A549 (cell line): ENCODE data around the gene ATP5PF. TPM values are rescaled to one million over a fixed set of nuclear protein-coding genes. Genes with fewer than 3 reads are reported as not detected.

Experiments
- ATAC-seq, 2 experiments: fragments of 200-7000 bp in 1 of 2; fragments of >200 bp in 1 of 2; cut with Nextera tagmentation in 1 of 2; cut with Tn5 transposase in 1 of 2; 3 replicates each; pipeline versions ENCODE4 v1.8.0 to v1.9.1; 2018 to 2020; ENCODE audit warnings: mild to moderate bottlenecking in 1 of 2, moderate library complexity in 1 of 2
- CTCF ChIA-PET: fragments of 300-600 bp; sonication (Branson Sonifier 250); formaldehyde crosslinking; extraction: SDS; loops from one replicate; lab custom pipeline; 2021; ENCODE audit warnings: antibody characterized with exemption, inconsistent platforms; lab: Yijun Ruan, JAX
- POLR2A ChIA-PET: fragments of 350-600 bp; formaldehyde crosslinking; extraction: SDS; loops from one replicate; lab custom pipeline; 2021; ENCODE audit warnings: antibody characterized with exemption, inconsistent platforms; lab: Yijun Ruan, JAX
- DNase-seq, 2 experiments: peaks; one replicate each; pipeline versions ENCODE4 v3.0.0 to v3.0.0-alpha.2; 2011 to 2016; ENCODE audit warnings: low read depth in 1 of 2, low spot score in 1 of 2
- FAIRE-seq: peaks from 2 replicates; lab custom pipeline; 2011; peaks lifted over from hg19 to GRCh38; lab: Jason Lieb, UNC
- H3K27ac ChIP-seq, 2 experiments: fragments of >200 bp; sonication (Bioruptor Twin); formaldehyde crosslinking; 3 replicates each; pipeline ENCODE4 v1.5.1; 2016 to 2017
- H3K4me1 ChIP-seq: fragments of >200 bp; sonication (Bioruptor Twin); formaldehyde crosslinking; 3 replicates; pipeline ENCODE4 v1.6.1; 2016
- H3K4me2 ChIP-seq: fragments of >200 bp; sonication (Bioruptor Twin); formaldehyde crosslinking; 3 replicates; pipeline ENCODE4 v1.6.1; 2016
- H3K4me3 ChIP-seq: fragments of >200 bp; sonication (Bioruptor Twin); formaldehyde crosslinking; 3 replicates; pipeline ENCODE4 v1.5.1; 2016
- H3K9me3 ChIP-seq: fragments of >200 bp; sonication (Bioruptor Twin); formaldehyde crosslinking; 3 replicates; pipeline ENCODE4 v1.6.1; 2016
- BCL3 ChIP-seq: fragments of >200 bp; sonication (Bioruptor Twin); formaldehyde crosslinking; IDR thresholded peaks from 3 replicates; pipeline ENCODE4 v1.6.1; 2016
- BHLHE40 ChIP-seq: IDR thresholded peaks from 2 replicates; pipeline ENCODE4 v1.6.1; 2012; ENCODE audit warnings: low read depth, low read length, inconsistent platforms
- CEBPB ChIP-seq, 2 experiments: fragments of >200 bp in 1 of 2; sonication (Bioruptor Twin) in 1 of 2; formaldehyde crosslinking in 1 of 2; IDR thresholded peaks; 2 replicates each; pipeline ENCODE4 v1.6.1; 2012 to 2016
- CHD4 ChIP-seq: fragments of 200-600 bp; sonication (generic); IDR thresholded peaks from 2 replicates; pipeline ENCODE4 v1.6.1; 2016; ENCODE audit warnings: antibody characterized with exemption, mild to moderate bottlenecking, borderline replicate concordance
- CTCF ChIP-seq: fragments of >200 bp; sonication (Bioruptor Twin); formaldehyde crosslinking; IDR thresholded peaks from 3 replicates; pipeline ENCODE4 v1.5.1; 2016
- EHMT2 ChIP-seq: fragments of 200-600 bp; sonication (generic); IDR thresholded peaks from 2 replicates; pipeline ENCODE4 v1.6.1; 2016; ENCODE audit warnings: antibody characterized with exemption, low read depth, mild to moderate bottlenecking, moderate library complexity
- EP300 ChIP-seq, 2 experiments: fragments of >200 bp; sonication (Bioruptor Twin); formaldehyde crosslinking; IDR thresholded peaks; 2 replicates in 1 of 2; 3 replicates in 1 of 2; pipeline ENCODE4 v1.6.1; 2016 to 2017
- ESRRA ChIP-seq: fragments of 150-350 bp; IDR thresholded peaks from 2 replicates; pipeline ENCODE4 v1.6.1; 2014; ENCODE audit warnings: mild to moderate bottlenecking, low read length, borderline replicate concordance
- GATA3 ChIP-seq: IDR thresholded peaks from 2 replicates; pipeline ENCODE4 v1.6.1; 2012; ENCODE audit warnings: borderline replicate concordance
- HES2 ChIP-seq: fragments of >200 bp; sonication (Bioruptor Twin); formaldehyde crosslinking; IDR thresholded peaks from 2 replicates; pipeline ENCODE4 v1.6.1; 2016
- HEYL ChIP-seq: fragments of 250-450 bp; sonication (Bioruptor Pico); IDR thresholded peaks from 2 replicates; pipeline ENCODE4 v1.8.0; 2021; ENCODE audit warnings: mild to moderate bottlenecking, moderate library complexity
- HOXB13 ChIP-seq: fragments of 250-450 bp; sonication (Bioruptor Pico); IDR thresholded peaks from 2 replicates; pipeline ENCODE4 v1.5.0; 2020; ENCODE audit warnings: low read depth, mild to moderate bottlenecking, moderate library complexity
- JUNB ChIP-seq: fragments of >200 bp; sonication (Bioruptor Twin); formaldehyde crosslinking; IDR thresholded peaks from 2 replicates; pipeline ENCODE4 v1.6.1; 2016
- KDM5A ChIP-seq: fragments of 200-600 bp; sonication (generic); IDR thresholded peaks from 2 replicates; pipeline ENCODE4 v1.6.1; 2016; ENCODE audit warnings: antibody characterized with exemption, mild to moderate bottlenecking
- MAFK ChIP-seq: fragments of 450-650 bp; IDR thresholded peaks from 2 replicates; pipeline ENCODE4 v1.6.1; 2014; ENCODE audit not compliant: partially characterized antibody
- MYC ChIP-seq: IDR thresholded peaks from 2 replicates; pipeline ENCODE4 v1.6.1; 2012; ENCODE audit warnings: mild to moderate bottlenecking, inconsistent platforms, low read length, improper control_type of control experiment, borderline replicate concordance
- NFE2L2 ChIP-seq: fragments of 150-350 bp; conservative IDR thresholded peaks from 2 replicates; pipeline ENCODE4 v1.6.1; 2014; ENCODE audit warnings: low read length
- NR3C1 ChIP-seq: fragments of >200 bp; sonication (Bioruptor Twin); formaldehyde crosslinking; IDR thresholded peaks from 3 replicates; pipeline ENCODE4 v1.6.1; 2017
- POLR2AphosphoS2 ChIP-seq: conservative IDR thresholded peaks from 2 replicates; pipeline ENCODE4 v1.6.1; 2012; ENCODE audit warnings: low read length, improper control_type of control experiment, inconsistent platforms
- RNF2 ChIP-seq: fragments of 200-600 bp; sonication (generic); IDR thresholded peaks from 2 replicates; pipeline ENCODE4 v1.6.1; 2016; ENCODE audit warnings: low read depth, mild to moderate bottlenecking, antibody characterized with exemption, moderate library complexity, borderline replicate concordance
- SMC3 ChIP-seq: fragments of >200 bp; sonication (Bioruptor Twin); formaldehyde crosslinking; IDR thresholded peaks from 3 replicates; pipeline ENCODE4 v1.6.1; 2018; ENCODE audit warnings: inconsistent platforms
- USF2 ChIP-seq: fragments of 450-650 bp; IDR thresholded peaks from 2 replicates; pipeline ENCODE4 v1.6.1; 2014; ENCODE audit warnings: antibody characterized with exemption
- ZC3H11A ChIP-seq: fragments of 450-650 bp; IDR thresholded peaks from 2 replicates; pipeline ENCODE4 v1.6.1; 2014; ENCODE audit warnings: antibody characterized with exemption, mild to moderate bottlenecking
- ZFP36 ChIP-seq: fragments of 450-650 bp; IDR thresholded peaks from 2 replicates; pipeline ENCODE4 v1.6.1; 2014; ENCODE audit warnings: borderline replicate concordance; ENCODE audit not compliant: partially characterized antibody
- ZNF302 ChIP-seq: fragments of 250-450 bp; sonication (Bioruptor Pico); IDR thresholded peaks from 2 replicates; pipeline ENCODE4 v1.9.0; 2021; ENCODE audit warnings: inconsistent platforms, mild to moderate bottlenecking, moderate library complexity
- ZSCAN20 ChIP-seq: fragments of 250-450 bp; sonication (Bioruptor Pico); IDR thresholded peaks from 2 replicates; pipeline ENCODE4 v1.8.0; 2022; ENCODE audit warnings: mild to moderate bottlenecking, moderate library complexity
- WGBS: methylation state at CpG from one replicate; pipeline ENCODE4 v1.1.6; 2017; ENCODE audit errors: missing lambda C conversion rate; 5-methylcytosine and 5-hydroxymethylcytosine counted together
- polyA plus RNA-seq, 4 experiments: library from polyadenylated mRNA; depleted of rRNA in 3 of 4; stranded (reverse); fragments of >200 nt; fragmentation: RNase III in 1 of 4; extraction: RNeasy Plus Mini Kit Qiagen cat#74134 plus additional on column Dnase treatment in 1 of 4; gene quantifications; 2 replicates in 3 of 4; 3 replicates in 1 of 4; pipeline ENCODE4 v1.2.3, GENCODE V29; 2011 to 2017
- TF ChIP-seq, protein P1 (sequence below): IDR thresholded peaks from 2 replicates; pipeline ENCODE4 v1.6.1; 2012; ENCODE audit warnings: low read depth, borderline replicate concordance
- TF ChIP-seq, protein P2 (sequence below): fragments of 150-350 bp; IDR thresholded peaks from 2 replicates; pipeline ENCODE4 v1.6.1; 2014; ENCODE audit warnings: low read depth, mild to moderate bottlenecking, low read length
- TF ChIP-seq, protein P3 (sequence below): IDR thresholded peaks from 2 replicates; pipeline ENCODE4 v1.6.1; 2012

Gene ATP5PF
- polyA plus RNA-seq, 2 of the 4 experiments (the other 2 are of a cell fraction): 202 to 224 TPM

GRCh38 chr21:25721987-25722386 lies 12.7 kb downstream of the ATP5PF start:
- POLR2A ChIA-PET: no interaction called here
- no peak overlapping the region for H3K27ac ChIP-seq

GRCh38 chr21:25717491-25718147 lies 17.1 kb downstream of the ATP5PF start:
- Histone ChIP-seq H3K4me3 (no peak overlapping the region), H3K9me3 (no peaks in the 10 kb centered on the region), H3K4me1 (no peaks in the 10 kb centered on the region), H3K27ac (no peak overlapping the region), H3K4me2 (no peak overlapping the region)
- CTCF ChIA-PET: interaction anchor here (1.0 to 2.6 kb wide), 3 partner anchors 12 to 109 kb away, joined by 3 to 9 read pairs (median 4); no protein-coding TSS in a partner anchor
- POLR2A ChIA-PET: no interaction called here
- DNase-seq (peak in 1 of 2 experiments; percentile 1), FAIRE-seq (no peak), ATAC-seq (no peak)
- WGBS: 92% methylated on average over 5 of the region's 5 CpGs
- TF ChIP-seq ESRRA (no peak), ZC3H11A (no peak), KDM5A (no peak), SMC3 (no peak), CEBPB (IDR thresholded peaks at IDR 0.05) (no peak), HOXB13 (CRISPR knock-in tag) (no peak), USF2 (no peak), CTCF (no peak), NFE2L2 (no peak), ZSCAN20 (CRISPR knock-in tag) (no peak), ZFP36 (no peak), MAFK (no peak), HES2 (no peak), MYC (no peak), BCL3 (no peak), CHD4 (no peak)
- TF ChIP-seq, protein P1, sequence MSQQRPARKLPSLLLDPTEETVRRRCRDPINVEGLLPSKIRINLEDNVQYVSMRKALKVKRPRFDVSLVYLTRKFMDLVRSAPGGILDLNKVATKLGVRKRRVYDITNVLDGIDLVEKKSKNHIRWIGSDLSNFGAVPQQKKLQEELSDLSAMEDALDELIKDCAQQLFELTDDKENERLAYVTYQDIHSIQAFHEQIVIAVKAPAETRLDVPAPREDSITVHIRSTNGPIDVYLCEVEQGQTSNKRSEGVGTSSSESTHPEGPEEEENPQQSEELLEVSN: no peak
- TF ChIP-seq, protein P2, sequence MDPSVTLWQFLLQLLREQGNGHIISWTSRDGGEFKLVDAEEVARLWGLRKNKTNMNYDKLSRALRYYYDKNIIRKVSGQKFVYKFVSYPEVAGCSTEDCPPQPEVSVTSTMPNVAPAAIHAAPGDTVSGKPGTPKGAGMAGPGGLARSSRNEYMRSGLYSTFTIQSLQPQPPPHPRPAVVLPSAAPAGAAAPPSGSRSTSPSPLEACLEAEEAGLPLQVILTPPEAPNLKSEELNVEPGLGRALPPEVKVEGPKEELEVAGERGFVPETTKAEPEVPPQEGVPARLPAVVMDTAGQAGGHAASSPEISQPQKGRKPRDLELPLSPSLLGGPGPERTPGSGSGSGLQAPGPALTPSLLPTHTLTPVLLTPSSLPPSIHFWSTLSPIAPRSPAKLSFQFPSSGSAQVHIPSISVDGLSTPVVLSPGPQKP: no peak

More at GRCh38 chr21:25721987-25722386, 12.7 kb downstream of the ATP5PF start:
- WGBS: 95% methylated on average over 3 of the region's 3 CpGs
- no peaks in the 10 kb centered on the region for H3K4me1 ChIP-seq
- DNase-seq (no peak), ATAC-seq (no peak), FAIRE-seq (no peak)
- H3K4me3 ChIP-seq: no peak overlapping the region
- no peak overlapping the region for H3K4me2 ChIP-seq
- H3K9me3 ChIP-seq: no peaks in the 10 kb centered on the region
- TF ChIP-seq EHMT2: no peak
- TF ChIP-seq JUNB: no peak
- TF ChIP-seq GATA3: no peak
- no peak for TF ChIP-seq BHLHE40
- no peak for TF ChIP-seq ZNF302
- TF ChIP-seq HEYL (CRISPR knock-in tag): no peak
- TF ChIP-seq, protein P3, sequence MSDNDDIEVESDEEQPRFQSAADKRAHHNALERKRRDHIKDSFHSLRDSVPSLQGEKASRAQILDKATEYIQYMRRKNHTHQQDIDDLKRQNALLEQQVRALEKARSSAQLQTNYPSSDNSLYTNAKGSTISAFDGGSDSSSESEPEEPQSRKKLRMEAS: no peak
- no peak for TF ChIP-seq MAFK
- TF ChIP-seq ZC3H11A: no peak
- TF ChIP-seq, protein P1: no peak
- no peak for TF ChIP-seq POLR2AphosphoS2
- TF ChIP-seq SMC3: no peak
- TF ChIP-seq ZSCAN20 (CRISPR knock-in tag): no peak
- no peak for TF ChIP-seq EP300 (IDR thresholded peaks at IDR 0.05)
- TF ChIP-seq NR3C1: no peak
- no peak for TF ChIP-seq CHD4
- no peak for TF ChIP-seq BCL3
- no peak for TF ChIP-seq RNF2
- TF ChIP-seq, all 56 proteins: peak for 0
- CTCF ChIA-PET: interaction anchor here (1.6 kb wide), 1 partner anchor 114 kb away, joined by 8 read pairs; no protein-coding TSS in a partner anchor
